GM18861 (cell line): ENCODE results near the gene ACO1.

Experiments used
- ATAC-seq: cut with Tn5 transposase; IDR thresholded peaks from one replicate; pipeline ENCODE4 v1.9.1; 2021; ENCODE audit not compliant: unreplicated experiment

ACO1 gene

DNA sequence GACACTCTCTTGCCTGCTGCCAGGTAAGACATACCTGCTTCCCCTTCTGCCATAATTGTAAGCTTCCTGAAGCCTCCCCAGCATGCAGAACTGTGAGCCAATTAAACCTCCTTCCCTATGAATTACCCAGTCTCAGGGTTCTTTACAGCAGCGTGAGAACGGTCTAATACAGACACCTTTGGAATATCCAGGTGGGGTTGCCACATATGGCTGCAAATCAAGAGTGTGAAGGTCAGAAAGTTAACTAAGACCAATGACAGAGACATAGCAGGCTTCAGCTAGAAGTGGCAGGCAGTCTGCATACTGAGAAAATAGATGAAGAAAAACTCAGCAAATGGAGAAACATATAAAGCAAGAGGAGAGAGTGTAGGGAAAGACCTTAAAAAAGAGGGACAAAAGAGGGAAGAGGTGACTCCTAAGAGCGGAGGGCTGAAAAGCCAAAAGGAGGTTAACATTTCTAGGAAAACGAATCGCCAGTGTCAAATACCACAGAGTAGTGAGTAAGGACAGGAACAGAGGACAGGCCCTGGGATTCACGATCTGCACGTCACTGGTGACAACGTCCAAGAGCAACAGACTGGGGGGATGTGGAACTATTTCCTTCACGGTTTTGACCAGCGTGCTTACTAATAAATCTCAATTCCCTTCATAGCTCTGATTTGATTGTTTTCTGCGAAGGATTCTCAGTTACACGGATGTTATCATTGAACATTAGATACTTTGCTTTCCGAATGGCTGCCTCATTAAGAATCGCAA is 1.7 kb upstream of the ACO1 start:
- no peak for ATAC-seq

DNA sequence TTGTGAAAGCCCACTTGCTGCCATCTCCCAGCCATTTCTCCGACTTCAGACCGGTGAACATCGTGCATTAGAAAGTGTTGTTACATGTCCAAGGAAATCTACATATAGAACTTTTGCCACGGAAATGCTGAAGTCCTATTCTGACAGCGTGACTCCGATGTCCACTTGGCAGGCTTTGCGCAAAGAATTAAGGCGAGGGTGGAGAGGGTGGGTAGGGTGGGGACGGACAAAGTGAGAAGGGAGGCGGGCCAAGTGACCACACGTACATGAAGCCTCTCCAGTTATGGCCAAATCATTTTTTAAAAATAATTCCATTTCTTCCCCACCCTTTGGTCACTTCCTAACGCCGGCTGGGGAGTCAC is 460 bp upstream of the ACO1 start:
- ATAC-seq = no peak

GRCh38 chr9:32385152-32385884 is 875 bp downstream of the ACO1 start:
- no peak for ATAC-seq

- no peak for ATAC-seq
Observed at GRCh38 chr9:32385885-32386283, 1.4 kb downstream of the ACO1 start.

GRCh38 chr9:32387256-32387655 is 2.8 kb downstream of the ACO1 start:
- no peak for ATAC-seq

DNA sequence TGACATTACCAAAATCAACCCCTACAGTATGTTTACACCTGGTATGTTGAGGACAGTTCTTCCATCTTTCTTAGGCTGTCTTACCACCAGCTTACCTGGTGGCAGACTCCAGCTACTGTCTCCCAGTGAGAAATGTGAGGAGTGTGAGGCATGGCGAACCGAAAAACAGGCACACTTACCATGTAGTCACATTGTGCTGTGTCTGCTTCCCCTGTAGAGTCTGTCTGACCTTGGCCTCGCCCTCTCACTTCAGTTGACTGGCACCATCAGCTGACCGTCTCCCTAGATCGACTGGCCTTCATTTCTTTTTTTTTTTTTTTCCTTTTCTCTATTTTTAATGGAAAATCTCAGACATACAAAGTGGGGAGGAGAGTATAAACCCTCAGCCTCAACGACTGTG is 4.9 kb downstream of the ACO1 start:
- ATAC-seq = no peak

- ATAC-seq = no peak
Observed at GRCh38 chr9:32393911-32394310, 9.5 kb downstream of the ACO1 start.

- ATAC-seq = no peak
Observed at GRCh38 chr9:32394381-32395049, 10.1 kb downstream of the ACO1 start.

DNA sequence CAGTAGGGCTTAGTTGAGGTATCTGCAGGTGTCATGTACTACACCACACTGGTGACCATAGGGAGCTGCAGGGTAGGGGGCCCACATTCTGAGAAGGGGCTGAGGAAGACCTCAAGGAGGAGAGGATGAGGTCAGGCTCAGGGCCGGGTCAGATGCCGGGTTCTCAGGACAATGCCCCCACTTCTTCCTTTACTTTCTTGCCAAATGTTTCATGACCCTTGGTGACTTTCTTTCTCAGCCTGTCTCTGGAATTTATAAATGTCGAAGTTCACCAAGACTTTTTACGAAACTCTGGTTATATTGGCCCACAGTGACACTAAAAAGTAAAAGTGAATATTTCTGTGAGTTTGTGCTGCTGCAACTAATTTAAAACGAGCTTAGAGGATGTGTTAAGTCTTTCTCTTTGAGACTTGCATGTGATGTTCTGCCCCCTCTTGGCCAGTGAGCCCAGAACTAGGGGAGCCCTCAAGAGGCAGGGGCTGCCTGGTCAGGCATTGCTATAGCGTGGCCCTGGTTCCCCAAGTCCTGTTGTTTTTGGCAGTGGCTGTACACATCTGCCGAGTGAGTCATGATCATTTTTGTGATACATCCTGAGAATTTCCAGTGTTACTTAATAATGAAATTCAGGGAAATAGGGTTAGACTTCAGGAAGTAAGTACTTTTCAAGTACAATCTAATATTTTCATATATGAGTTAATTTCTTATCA is 11.2 kb downstream of the ACO1 start:
- ATAC-seq = no peak

GRCh38 chr9:32398207-32398606 is 13.8 kb downstream of the ACO1 start:
- no peak for ATAC-seq

DNA sequence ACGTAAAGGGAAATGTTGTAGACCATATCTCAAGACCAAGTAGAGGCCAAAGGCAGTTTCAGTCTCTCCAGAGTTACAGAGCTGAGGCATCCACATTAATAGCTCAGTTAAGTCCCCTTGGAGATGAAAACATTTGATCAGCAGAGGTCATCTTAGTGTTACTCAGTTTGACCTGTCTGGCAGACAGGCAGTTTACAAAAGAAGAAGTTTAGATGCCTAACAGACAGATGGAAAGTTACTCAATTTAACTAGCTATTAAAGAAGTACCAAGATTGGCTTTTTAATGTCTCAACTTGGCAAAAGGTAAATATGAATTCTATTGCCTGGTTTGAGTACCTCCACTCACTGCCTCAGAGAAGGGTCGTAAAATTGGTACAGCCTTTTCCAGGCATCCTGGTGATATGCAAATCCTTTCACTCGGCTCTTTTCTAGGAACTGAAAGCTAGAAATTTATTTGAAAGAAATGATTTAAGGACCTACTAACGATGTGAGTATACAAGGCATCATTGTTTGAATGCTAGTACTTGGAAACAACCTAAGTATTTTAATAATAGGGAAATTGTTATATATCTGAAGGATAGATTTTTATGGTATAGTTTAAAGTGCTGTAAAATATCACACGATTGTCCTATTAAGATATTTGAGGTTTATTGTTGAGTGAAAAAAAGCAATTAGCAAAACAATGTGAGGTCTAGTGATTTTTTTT is 14.8 kb downstream of the ACO1 start:
- no peak for ATAC-seq

DNA sequence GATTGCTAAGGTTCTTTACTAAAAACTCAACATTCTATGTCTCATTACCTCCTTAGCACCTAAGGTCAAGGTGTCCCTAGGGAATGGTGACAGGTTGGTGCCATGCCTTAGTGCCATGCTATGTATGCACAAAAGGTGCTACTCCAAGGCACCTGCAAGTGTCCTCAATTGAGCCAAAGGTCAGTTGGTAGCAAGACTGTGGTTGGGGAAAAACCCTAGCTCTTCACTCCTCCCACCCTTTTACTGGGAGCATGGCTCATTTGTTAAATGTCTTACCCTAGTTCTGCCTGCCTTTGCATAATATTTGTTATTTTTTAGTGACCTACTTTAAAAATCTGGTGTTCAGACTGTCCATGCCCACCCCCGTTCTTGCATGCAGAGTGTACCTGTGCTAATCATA is 17.0 kb downstream of the ACO1 start:
- no peak for ATAC-seq

DNA sequence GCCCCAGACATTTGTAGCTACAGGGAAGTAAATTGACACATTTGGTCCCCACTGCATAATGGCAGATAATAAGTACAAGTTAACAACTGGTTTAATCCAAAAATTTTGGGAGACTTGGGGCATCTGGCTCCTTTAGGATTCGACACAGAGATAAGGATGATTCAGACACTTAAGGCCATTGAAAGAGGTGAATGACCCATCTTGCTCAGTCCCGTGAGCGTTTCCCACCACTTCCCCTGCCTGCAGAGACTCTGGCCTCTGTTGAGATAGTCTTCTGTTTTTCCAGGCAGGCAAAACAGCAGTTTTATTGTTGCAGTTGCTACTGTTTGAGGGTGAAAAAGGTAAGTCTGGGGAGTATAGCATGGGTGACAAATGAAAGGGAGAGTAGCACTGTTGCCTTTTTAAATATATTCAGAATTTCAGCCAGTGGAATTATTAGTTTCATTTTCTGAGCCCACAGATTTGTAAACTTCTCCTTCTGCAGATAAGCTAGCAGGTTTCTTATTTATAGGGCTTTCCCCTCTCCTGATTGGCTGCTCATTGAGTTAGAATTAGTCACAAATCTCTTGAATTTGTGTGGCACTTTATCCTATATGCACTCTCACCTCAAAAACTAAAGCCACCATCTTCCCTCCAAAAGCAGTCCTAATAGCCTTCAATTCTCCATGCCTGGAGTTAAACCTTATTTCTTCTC is 19.3 kb downstream of the ACO1 start:
- ATAC-seq = no peak

DNA sequence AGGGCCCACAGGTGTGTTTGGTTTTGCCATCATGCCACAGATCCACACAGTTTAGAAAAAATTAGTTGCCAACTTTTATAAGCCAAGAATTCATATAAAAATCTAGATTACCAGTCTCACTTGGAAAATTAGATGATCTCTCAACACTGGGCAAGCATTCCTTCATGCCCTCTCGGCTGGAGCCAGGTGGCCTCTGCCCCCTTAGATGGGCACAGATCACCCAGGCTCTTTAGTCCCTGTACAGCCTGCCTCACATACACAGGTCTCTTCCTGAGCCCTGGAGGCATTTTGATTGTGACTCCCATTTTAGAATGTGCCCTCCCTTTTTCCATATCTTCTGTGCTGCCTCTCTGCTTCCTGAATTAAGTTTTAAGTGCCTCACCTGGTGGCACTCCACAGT is 20.0 kb downstream of the ACO1 start:
- ATAC-seq = no peak

DNA sequence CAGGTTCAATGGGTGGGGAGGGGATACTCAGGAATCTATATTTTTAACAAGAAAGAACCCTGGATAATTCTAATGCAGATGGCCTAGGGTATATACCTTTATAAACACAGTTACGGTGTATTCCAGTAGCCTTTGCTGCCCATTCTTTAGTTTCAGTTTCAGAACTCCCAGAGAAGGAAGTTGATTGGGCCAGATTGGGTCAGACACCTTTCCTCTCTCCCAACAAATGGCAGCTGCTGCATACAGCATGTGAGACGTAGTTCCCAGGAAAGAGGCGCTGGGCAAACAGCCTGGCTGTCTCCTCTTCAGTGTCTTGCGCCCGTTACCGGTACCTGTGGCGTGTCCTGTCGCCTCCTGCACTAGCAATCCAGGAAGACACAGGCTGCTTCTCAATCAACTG is 20.4 kb downstream of the ACO1 start:
- no peak for ATAC-seq

DNA sequence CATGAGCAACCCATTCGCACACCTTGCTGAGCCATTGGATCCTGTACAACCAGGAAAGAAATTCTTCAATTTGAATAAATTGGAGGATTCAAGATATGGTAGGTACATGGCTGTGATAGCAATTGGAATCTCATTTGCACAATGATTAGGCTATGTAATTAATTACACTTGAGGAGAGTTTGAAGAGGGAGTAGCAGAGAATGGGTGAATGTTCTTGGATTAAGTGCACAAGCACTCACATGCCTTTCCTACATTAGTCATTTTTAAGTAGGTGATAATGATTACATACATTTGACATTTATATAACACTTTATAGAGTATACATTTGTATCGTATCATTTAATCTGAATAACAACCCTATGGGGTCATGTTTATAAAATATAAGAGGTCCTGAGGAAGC is 21.1 kb downstream of the ACO1 start:
- no peak for ATAC-seq

DNA sequence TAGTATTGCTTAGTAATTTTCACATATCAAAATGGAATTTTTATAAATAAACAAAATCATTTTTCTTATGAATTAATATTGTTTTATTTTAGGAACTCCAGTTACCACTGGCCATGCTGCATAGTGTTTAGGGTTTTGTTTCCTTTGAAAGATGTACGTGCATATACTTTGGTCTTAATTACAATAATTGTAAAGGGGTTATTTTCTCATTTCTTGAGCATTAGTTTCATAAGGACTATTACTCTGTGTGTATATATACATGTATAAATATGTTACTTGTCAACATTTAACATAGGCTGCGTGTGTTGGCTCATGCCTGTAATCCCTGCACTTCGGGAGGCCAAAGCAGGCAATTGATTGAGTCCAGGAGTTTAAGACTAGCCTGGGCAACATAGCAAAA is 21.6 kb downstream of the ACO1 start:
- ATAC-seq = no peak

DNA sequence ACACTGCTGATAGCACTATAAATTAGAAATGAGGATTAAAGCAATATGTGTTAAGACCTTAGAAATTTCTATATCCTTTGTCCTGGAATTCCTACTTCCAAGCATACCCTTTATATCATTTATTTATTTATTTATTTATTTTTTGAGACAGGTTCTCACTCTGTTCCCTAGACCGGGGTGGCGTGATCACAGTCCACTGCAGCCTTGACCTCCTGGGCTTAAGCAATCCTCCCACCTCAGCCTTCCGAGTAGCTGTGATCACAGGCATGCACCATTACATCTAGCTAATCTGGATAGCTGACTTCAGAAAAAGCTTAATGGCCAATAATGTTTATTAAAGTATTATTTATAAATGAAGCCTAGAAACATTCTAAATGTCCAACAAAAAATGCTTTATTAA is 27.3 kb downstream of the ACO1 start:
- ATAC-seq = no peak

DNA sequence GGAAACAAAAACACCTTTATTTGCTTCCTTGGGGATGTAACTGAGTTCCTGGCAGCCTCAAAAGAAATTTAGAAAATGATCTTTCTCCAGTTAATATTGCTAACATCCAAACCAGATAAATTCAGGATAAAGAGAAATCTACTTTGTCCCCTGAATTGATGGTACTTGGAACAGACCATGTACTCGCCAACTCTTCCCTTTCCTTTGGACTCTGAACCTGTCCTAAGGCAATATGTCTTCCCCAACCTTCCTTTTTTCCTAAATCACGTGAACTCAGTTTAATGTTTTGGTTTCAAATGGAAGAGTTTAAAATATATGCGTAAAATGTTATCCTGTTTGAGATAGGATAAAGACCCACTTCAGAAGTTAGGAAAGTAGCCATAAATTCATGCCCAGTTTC is 28.0 kb downstream of the ACO1 start:
- no peak for ATAC-seq

DNA sequence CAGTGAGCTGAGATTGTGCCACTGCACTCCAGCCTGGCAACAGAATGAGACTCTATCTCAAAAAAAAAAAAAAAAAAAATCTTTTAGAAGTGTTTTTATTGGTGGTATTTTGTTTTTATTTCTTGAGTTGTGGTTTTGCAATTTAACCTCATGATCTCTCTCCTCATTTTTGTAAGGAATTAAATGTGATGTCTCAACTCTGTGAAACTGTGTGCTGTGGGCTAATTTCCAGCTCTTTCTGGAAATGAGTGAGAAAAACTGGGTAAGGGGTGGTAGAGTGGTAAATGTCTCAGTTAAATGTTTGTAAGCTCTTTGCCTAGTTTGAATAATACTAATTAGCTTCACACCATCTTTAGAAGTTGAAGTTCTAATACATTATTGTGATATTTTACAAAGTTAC is 29.0 kb downstream of the ACO1 start:
- no peak for ATAC-seq
